HG03196 (cell line): ENCODE results near the gene RPA1.

Source experiments
- ATAC-seq: cut with Tn5 transposase; IDR thresholded peaks from one replicate; pipeline ENCODE4 v1.9.1; 2021; ENCODE audit not compliant: unreplicated experiment

RPA1 gene

DNA sequence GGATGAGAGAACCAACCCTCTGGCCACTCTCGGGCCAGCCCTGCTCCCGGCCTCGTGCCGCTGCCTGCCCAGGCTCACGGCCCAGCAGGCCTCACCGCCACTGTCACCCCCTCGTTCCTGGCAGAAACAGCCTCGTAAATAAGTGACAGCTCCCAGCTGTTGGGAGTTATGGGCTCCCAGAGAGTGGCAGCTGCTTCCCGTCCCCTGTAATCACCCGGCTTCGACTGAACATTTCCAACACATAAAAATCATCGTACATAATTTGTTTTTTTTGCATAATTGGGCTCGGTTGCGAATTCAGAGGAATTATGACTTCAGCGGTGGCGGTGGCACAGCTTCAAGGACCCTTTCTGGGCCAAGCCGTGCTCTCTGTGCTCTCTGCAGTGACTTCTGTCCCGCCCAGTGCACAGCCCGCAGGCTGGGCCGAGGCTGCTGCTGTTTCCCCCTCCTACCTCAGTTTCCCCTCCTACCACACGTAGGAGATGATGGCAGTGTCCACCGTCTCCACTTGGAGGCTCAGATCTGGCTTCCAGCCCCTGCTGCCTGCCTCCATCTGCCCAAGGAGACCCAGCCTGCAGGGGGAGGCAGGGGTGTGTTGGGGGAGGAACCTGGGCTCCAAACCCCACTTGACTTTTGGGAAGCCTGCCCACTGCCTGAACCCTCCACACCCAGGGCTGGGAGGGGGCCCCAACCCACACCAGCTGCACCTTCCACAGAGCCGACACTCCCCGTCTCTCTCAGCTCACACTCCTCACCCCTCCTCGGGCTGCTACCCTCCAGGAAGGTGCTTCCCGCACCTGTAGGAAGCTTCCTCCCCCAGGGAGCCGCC is 110.4 kb downstream of the RPA1 start:
- ATAC-seq: no peak

- no peak for ATAC-seq
Measured at GRCh38 chr17:1940810-1941185, 111.0 kb downstream of the RPA1 start.

GRCh38 chr17:1941272-1942065 is 111.7 kb downstream of the RPA1 start:
- ATAC-seq: no peak

DNA sequence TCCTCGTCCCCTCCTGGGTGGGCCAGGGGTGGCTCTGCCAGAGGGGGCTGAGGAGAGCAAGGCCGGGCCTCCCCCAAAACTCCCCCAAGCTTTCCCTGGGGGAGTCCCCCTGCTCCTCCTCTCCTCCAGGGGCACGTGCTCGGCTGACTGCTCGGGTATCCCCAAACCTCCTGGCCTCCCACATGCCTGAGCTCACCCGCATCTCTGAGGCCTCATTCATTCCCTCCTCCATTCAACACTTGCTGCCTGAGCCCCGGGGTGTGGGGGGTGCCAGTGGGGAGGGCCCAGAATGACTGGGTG is 112.2 kb downstream of the RPA1 start:
- no peak for ATAC-seq

- no peak for ATAC-seq
Measured at GRCh38 chr17:1942666-1943435, 113.0 kb downstream of the RPA1 start.

GRCh38 chr17:1943436-1943831 is 113.6 kb downstream of the RPA1 start:
- no peak for ATAC-seq

- ATAC-seq: no peak
Measured at GRCh38 chr17:1945621-1946020, 115.8 kb downstream of the RPA1 start.

DNA sequence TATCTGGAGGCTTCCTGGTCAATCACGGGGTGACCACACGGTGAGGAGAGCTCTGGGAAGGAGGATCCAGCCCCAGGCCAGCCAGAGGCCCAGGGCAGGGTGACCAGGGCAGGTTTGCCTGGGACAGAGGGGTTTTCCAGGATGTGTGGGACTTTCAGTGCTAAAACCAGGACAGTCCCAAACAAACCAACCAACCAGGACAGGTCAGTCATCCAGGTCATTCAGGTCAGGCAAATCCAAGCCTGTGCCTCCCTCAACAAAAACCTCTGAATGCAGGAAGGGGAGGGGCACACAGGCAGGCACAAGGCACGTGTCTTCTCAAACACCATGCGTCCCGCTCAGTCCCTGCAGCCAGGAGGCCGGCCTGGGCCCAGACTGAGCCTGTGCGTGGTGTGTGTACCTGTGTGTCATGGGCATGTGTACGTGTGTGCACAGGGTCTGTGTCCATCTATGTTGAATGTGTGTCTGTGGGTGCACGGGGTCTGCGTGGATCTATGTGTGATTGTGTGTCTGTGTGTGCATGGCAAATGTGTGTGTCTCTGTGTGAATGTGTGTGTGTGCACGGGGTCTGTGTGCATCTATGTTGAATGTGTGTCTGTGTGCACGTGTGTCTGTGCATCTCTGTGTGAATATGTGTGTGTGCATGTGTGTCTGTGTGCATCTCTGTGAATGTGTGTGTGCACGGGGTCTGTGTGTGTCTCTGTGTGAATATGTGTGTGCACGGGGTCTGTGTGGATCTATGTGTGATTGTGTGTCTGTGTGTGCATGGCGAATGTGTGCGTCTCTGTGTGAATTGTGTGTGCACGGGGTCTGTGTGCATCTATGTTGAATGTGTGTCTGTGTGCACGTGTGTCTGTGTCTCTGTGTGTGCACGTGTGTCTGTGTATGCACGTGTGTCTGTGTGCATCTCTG is 116.5 kb downstream of the RPA1 start:
- no peak for ATAC-seq

DNA sequence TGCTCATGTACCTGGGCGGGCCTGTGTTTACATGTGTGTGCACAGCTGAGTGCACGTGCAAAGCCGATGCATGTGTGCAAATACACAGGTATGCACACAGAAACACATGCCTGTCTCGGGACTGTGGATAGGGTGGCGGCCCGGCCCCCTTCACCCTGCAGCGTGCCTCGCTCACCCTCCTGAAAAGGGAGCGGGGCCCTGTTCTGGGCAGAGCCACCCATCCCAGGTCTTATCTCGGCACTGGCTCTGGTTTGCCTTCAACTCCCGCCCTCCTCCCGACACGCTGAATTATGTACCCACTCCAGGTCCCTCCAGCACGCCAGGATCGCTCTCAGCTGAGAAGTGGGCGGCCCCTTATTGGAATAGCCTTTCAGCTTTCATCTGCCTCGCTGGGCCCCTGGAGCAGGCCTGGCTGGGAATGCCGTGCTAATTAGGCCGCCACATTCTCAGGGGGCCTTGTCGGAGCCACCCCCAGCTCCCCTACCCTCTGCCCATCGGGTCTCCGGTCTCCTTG is 117.5 kb downstream of the RPA1 start:
- ATAC-seq: no peak

DNA sequence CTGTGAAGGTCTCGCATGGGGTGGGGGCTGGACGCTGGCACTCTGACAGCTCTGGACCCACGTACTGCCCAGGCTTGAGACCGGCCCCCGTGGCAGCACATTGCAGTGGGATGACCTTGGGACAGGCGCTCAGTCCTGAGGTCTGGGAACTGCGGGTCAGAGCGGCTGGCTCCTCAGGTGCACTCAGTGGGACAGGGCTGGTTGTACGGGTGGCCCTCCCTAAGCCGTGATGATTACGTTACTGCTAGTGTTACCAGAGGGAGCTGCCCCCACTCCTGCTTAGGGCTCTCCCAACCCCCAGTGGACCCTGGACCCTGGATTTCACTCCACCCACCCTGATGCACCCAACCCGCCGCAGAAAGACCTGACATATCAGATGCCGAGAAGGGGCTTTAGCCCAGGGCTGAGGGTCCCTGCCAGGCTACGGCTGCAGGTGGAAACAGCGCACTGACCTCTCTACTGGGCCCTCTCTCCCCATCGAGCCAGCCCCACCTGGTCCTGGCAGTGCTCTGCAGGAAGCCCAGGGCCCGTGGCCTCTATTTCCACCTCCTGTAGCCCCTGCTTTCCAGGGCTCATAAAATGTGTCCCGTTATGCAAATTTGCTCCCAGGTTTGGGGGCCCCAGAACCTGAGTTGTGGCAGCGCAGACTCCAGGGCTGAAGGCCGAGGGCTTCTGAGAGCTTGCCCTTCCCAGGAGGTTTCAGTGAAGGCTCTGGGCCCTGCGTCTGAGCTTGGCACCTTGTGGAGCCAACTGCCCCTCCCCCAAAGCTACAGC is 118.1 kb downstream of the RPA1 start:
- ATAC-seq: no peak

DNA sequence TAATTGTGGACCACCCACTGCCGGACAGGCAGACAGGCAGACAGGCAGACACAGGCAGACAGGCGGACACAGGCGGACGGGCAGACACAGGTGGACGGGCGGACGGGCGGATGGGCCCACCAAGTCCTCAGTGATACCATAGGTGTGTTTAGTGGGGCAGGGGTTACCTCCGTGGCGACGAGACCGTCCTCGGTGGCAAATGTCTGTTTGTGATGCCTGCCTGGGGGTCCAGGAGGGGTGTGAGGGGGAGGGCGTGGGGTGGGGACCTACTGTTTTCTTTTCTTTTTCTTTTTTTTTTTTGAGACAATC is 118.7 kb downstream of the RPA1 start:
- ATAC-seq: no peak
